ENCODE data around the gene PDE4D.

Gene PDE4D

DNA sequence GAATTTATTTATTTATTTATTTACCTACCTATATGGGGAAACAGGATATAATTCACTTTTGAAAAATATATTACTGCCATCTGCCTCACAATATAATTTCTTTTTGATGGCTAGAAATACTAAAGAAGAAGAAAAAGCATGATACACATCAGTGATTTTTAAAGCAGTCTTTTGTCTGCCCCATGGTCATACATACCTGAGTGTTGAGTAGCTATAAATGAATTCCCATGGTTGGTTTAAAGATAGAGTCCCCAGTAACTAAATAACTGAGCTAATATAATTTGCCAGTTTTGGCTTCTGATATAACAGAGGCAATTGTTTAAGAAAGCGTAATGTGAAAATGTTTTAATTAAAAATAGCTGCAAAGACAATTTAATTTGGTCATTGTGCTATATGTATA, 447.8 kb downstream of the PDE4D start:
- H4K8ac ChIP-seq (ENCODE audit: low read length) = no peak overlapping the region
- no peak overlapping the region for H2AK5ac ChIP-seq (ENCODE audit: low read length, severe bottlenecking)
- no peak overlapping the region for H3K23ac ChIP-seq (ENCODE audit: low read length in 2 of 2)
- no peak for DNase-seq
- no peak overlapping the region for H3K4me2 ChIP-seq (ENCODE audit: low read length, poor library complexity, severe bottlenecking)
- H2BK15ac ChIP-seq (ENCODE audit: low read depth, poor library complexity, severe bottlenecking) = no peak overlapping the region
- no peak overlapping the region for H3K14ac ChIP-seq (ENCODE audit: low read length in 2 of 2)
- H2AFZ ChIP-seq (ENCODE audit: low read depth, low read length) = no peak overlapping the region
- no peak overlapping the region for H3K27ac ChIP-seq (ENCODE audit: low read length, poor library complexity, severe bottlenecking)
- H3K79me1 ChIP-seq (replicated peaks; ENCODE audit: low read length, poor library complexity, severe bottlenecking) = peaks cover 2% of the 10 kb centered on the region
- H4K91ac ChIP-seq (ENCODE audit: low read length) = no peak overlapping the region
- H3K4ac ChIP-seq (ENCODE audit: low read depth in 1 of 2, low read length in 2 of 2) = no peak overlapping the region
- WGBS = no CpG with 5 or more reads among the region's 1 CpG
- no peak overlapping the region for H3K4me3 ChIP-seq (ENCODE audit: insufficient read depth in 1 of 2, low read depth in 1 of 2, low read length in 2 of 2)
- H2BK12ac ChIP-seq (ENCODE audit: low read length in 2 of 2) = no peak overlapping the region
- no peak overlapping the region for H2BK5ac ChIP-seq (ENCODE audit: low read depth, low read length, poor library complexity, severe bottlenecking)
- H3K27me3 ChIP-seq (ENCODE audit: control insufficient read depth in 1 of 2, insufficient read depth in 1 of 2, low read length in 2 of 2) = peaks cover 0 to 6% of the 10 kb centered on the region in 2 experiments
- no peak overlapping the region for H3K18ac ChIP-seq (ENCODE audit: low read depth in 1 of 2, low read length in 2 of 2)
- H3K4me1 ChIP-seq (ENCODE audit: control insufficient read depth, insufficient read depth, low read depth, low read length) = no peaks in the 10 kb centered on the region
- no peak overlapping the region for H3K9ac ChIP-seq (ENCODE audit: low read length)
- H3K36me3 ChIP-seq (ENCODE audit: control insufficient read depth in 1 of 2, insufficient read depth in 2 of 2, low read depth in 1 of 2, low read length in 2 of 2) = no peaks in the 10 kb centered on the region
- no peak overlapping the region for H2BK120ac ChIP-seq (ENCODE audit: low read depth, low read length)
- no peaks in the 10 kb centered on the region for H3K9me3 ChIP-seq (ENCODE audit: control insufficient read depth, low read length)

DNA sequence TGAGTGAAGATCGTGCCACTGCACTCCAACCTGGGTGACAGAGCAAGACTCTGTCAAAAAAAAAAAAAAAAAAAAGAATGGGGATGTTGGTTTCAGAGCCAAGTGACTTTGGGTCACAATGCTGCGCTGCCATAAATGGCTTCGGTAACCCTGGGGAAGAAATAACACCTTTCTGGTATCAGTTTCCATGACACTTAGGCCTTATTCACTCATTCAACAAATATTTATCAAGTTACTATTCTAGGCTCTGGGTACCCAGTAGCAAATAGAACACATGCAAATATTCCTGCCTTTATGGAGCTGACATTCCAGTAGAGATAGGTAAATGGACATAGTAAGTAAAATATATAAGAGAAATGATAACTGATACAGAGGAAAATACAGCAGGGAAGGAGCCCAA, 454.2 kb downstream of the PDE4D start:
- Histone ChIP-seq H3K79me1 (replicated peaks; ENCODE audit: low read length, poor library complexity, severe bottlenecking) (peaks cover 2% of the 10 kb centered on the region), H3K4me2 (ENCODE audit: low read length, poor library complexity, severe bottlenecking) (no peak overlapping the region), H4K8ac (ENCODE audit: low read length) (no peak overlapping the region), H2AFZ (ENCODE audit: low read depth, low read length) (no peak overlapping the region), H3K14ac (ENCODE audit: low read length in 2 of 2) (no peak overlapping the region), H3K9ac (ENCODE audit: low read length) (no peak overlapping the region), H3K4me3 (ENCODE audit: insufficient read depth in 1 of 2, low read depth in 1 of 2, low read length in 2 of 2) (no peak overlapping the region), H3K4ac (ENCODE audit: low read depth in 1 of 2, low read length in 2 of 2) (no peak overlapping the region), H3K36me3 (ENCODE audit: control insufficient read depth in 1 of 2, insufficient read depth in 2 of 2, low read depth in 1 of 2, low read length in 2 of 2) (no peaks in the 10 kb centered on the region), H4K91ac (ENCODE audit: low read length) (no peak overlapping the region), H2BK5ac (ENCODE audit: low read depth, low read length, poor library complexity, severe bottlenecking) (no peak overlapping the region), H3K18ac (ENCODE audit: low read depth in 1 of 2, low read length in 2 of 2) (no peak overlapping the region), H3K27ac (ENCODE audit: low read length, poor library complexity, severe bottlenecking) (no peak overlapping the region), H2BK12ac (ENCODE audit: low read length in 2 of 2) (no peak overlapping the region), H3K27me3 (ENCODE audit: control insufficient read depth in 1 of 2, insufficient read depth in 1 of 2, low read length in 2 of 2) (no peaks in the 10 kb centered on the region), H3K4me1 (ENCODE audit: control insufficient read depth, insufficient read depth, low read depth, low read length) (no peaks in the 10 kb centered on the region), H2BK15ac (ENCODE audit: low read depth, poor library complexity, severe bottlenecking) (no peak overlapping the region), H2AK5ac (ENCODE audit: low read length, severe bottlenecking) (no peak overlapping the region), H3K23ac (ENCODE audit: low read length in 2 of 2) (no peak overlapping the region), H2BK120ac (ENCODE audit: low read depth, low read length) (no peak overlapping the region), H3K9me3 (ENCODE audit: control insufficient read depth, low read length) (no peaks in the 10 kb centered on the region)
- DNase-seq = no peak
- 98% methylated on average over 3 of the region's 3 CpGs for WGBS

DNA sequence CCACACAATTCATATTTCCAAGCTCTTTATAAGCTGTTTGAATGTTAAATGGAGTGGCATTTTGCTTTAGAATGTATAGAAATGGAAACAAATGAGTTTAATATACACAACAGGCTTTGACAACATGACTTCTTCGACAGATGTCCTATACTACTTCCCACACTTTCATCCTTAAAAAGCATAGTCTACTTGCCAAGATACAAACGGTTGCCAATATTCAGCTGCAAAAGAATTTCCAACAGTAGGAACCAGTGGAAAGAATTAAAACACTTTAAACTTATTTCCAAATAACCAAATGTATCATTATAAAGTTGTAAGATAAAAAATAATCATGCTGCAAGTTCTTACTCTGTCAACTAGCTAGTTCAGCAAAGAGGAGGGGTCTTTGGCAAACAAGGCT, 456.4 kb downstream of the PDE4D start:
- no peak overlapping the region for H3K4me3 ChIP-seq (ENCODE audit: insufficient read depth in 1 of 2, low read depth in 1 of 2, low read length in 2 of 2)
- H3K27ac ChIP-seq (ENCODE audit: low read length, poor library complexity, severe bottlenecking) = no peak overlapping the region
- H3K4me2 ChIP-seq (ENCODE audit: low read length, poor library complexity, severe bottlenecking) = no peak overlapping the region
- H3K14ac ChIP-seq (ENCODE audit: low read length in 2 of 2) = no peak overlapping the region
- H4K8ac ChIP-seq (ENCODE audit: low read length) = no peak overlapping the region
- no peak overlapping the region for H2BK12ac ChIP-seq (ENCODE audit: low read length in 2 of 2)
- DNase-seq = no peak
- no peak overlapping the region for H2BK120ac ChIP-seq (ENCODE audit: low read depth, low read length)
- no peak overlapping the region for H3K4ac ChIP-seq (ENCODE audit: low read depth in 1 of 2, low read length in 2 of 2)
- H3K36me3 ChIP-seq (ENCODE audit: control insufficient read depth in 1 of 2, insufficient read depth in 2 of 2, low read depth in 1 of 2, low read length in 2 of 2) = no peaks in the 10 kb centered on the region
- H3K9ac ChIP-seq (ENCODE audit: low read length) = no peak overlapping the region
- no peaks in the 10 kb centered on the region for H3K79me1 ChIP-seq (replicated peaks; ENCODE audit: low read length, poor library complexity, severe bottlenecking)
- H3K18ac ChIP-seq (ENCODE audit: low read depth in 1 of 2, low read length in 2 of 2) = no peak overlapping the region
- H2AFZ ChIP-seq (ENCODE audit: low read depth, low read length) = no peak overlapping the region
- H2AK5ac ChIP-seq (ENCODE audit: low read length, severe bottlenecking) = no peak overlapping the region
- peaks cover 0 to 2% of the 10 kb centered on the region in 2 experiments for H3K27me3 ChIP-seq (ENCODE audit: control insufficient read depth in 1 of 2, insufficient read depth in 1 of 2, low read length in 2 of 2)
- H2BK15ac ChIP-seq (ENCODE audit: low read depth, poor library complexity, severe bottlenecking) = no peak overlapping the region
- H3K4me1 ChIP-seq (ENCODE audit: control insufficient read depth, insufficient read depth, low read depth, low read length) = no peaks in the 10 kb centered on the region
- H3K9me3 ChIP-seq (ENCODE audit: control insufficient read depth, low read length) = no peaks in the 10 kb centered on the region
- 91% methylated on average over 2 of the region's 2 CpGs for whole genome bisulfite sequencing
- no peak overlapping the region for H4K91ac ChIP-seq (ENCODE audit: low read length)
- no peak overlapping the region for H3K23ac ChIP-seq (ENCODE audit: low read length in 2 of 2)
- no peak overlapping the region for H2BK5ac ChIP-seq (ENCODE audit: low read depth, low read length, poor library complexity, severe bottlenecking)

DNA sequence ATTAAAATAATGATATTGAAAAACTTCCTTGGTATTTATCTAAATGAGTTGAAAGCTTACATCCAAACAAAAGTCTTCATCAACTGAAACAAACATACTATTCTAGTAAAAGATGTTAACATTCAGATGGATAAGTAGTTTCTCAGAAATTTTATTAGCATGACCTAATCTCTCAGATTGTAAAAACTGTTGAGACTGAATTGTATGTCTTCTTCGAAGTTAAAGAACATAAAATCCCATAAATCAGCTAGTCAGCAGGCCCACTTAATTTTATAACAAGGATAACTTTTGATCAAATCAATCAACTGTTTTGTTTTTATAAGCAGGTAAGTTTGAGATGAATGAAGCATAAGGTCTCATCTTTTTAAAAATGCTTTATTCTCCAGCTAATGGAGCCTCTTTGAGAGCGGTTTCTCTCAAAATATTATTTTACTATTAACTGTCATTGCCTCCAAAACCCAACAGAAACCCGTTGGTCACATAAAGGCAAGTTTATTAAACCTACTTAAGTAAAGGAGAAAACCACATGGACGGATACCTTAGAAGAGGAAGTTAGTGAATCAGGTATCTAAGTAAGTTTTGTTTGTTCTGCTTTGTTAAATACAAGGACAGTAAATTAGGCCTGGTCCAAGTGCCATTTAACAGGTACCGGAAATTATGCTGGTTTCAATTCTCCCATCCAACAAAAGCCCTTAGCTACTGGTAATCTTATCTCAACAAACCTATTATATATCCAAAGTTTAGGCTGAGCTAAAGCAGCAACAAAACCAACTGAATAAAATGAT, 457.0 kb downstream of the PDE4D start:
- Histone ChIP-seq H2AK5ac (ENCODE audit: low read length, severe bottlenecking) (no peak overlapping the region), H2BK120ac (ENCODE audit: low read depth, low read length) (no peak overlapping the region), H3K14ac (ENCODE audit: low read length in 2 of 2) (no peak overlapping the region), H3K9me3 (ENCODE audit: control insufficient read depth, low read length) (no peaks in the 10 kb centered on the region), H2AFZ (ENCODE audit: low read depth, low read length) (no peak overlapping the region), H4K8ac (ENCODE audit: low read length) (no peak overlapping the region), H3K27ac (ENCODE audit: low read length, poor library complexity, severe bottlenecking) (no peak overlapping the region), H3K23ac (ENCODE audit: low read length in 2 of 2) (no peak overlapping the region), H3K9ac (ENCODE audit: low read length) (no peak overlapping the region), H2BK15ac (ENCODE audit: low read depth, poor library complexity, severe bottlenecking) (no peak overlapping the region), H3K4ac (ENCODE audit: low read depth in 1 of 2, low read length in 2 of 2) (no peak overlapping the region), H3K36me3 (ENCODE audit: control insufficient read depth in 1 of 2, insufficient read depth in 2 of 2, low read depth in 1 of 2, low read length in 2 of 2) (no peaks in the 10 kb centered on the region), H3K79me1 (replicated peaks; ENCODE audit: low read length, poor library complexity, severe bottlenecking) (no peaks in the 10 kb centered on the region), H2BK5ac (ENCODE audit: low read depth, low read length, poor library complexity, severe bottlenecking) (no peak overlapping the region), H3K4me2 (ENCODE audit: low read length, poor library complexity, severe bottlenecking) (no peak overlapping the region), H3K4me1 (ENCODE audit: control insufficient read depth, insufficient read depth, low read depth, low read length) (no peaks in the 10 kb centered on the region), H3K18ac (ENCODE audit: low read depth in 1 of 2, low read length in 2 of 2) (no peak overlapping the region), H2BK12ac (ENCODE audit: low read length in 2 of 2) (no peak overlapping the region), H3K27me3 (ENCODE audit: control insufficient read depth in 1 of 2, insufficient read depth in 1 of 2, low read length in 2 of 2) (peaks cover 0 to 2% of the 10 kb centered on the region in 2 experiments), H4K91ac (ENCODE audit: low read length) (no peak overlapping the region), H3K4me3 (ENCODE audit: insufficient read depth in 1 of 2, low read depth in 1 of 2, low read length in 2 of 2) (no peak overlapping the region)
- DNase-seq = no peak
- WGBS = 100% methylated on average over 3 of the region's 5 CpGs

All from mesenchymal stem cell (in vitro differentiated cells and primary cell).